Measurements from ENCODE around the gene CTNNA3.

- TF ChIP-seq, protein P1, sequence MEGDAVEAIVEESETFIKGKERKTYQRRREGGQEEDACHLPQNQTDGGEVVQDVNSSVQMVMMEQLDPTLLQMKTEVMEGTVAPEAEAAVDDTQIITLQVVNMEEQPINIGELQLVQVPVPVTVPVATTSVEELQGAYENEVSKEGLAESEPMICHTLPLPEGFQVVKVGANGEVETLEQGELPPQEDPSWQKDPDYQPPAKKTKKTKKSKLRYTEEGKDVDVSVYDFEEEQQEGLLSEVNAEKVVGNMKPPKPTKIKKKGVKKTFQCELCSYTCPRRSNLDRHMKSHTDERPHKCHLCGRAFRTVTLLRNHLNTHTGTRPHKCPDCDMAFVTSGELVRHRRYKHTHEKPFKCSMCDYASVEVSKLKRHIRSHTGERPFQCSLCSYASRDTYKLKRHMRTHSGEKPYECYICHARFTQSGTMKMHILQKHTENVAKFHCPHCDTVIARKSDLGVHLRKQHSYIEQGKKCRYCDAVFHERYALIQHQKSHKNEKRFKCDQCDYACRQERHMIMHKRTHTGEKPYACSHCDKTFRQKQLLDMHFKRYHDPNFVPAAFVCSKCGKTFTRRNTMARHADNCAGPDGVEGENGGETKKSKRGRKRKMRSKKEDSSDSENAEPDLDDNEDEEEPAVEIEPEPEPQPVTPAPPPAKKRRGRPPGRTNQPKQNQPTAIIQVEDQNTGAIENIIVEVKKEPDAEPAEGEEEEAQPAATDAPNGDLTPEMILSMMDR (IDR thresholded peaks at IDR 0.05), result peak; percentile 37 to 44 (median 39)
- TF ChIP-seq POLR2A (IDR thresholded peaks at IDR 0.05), result no peak
Measured at GRCh38 chr10:67666416-67667034, 29.5 kb downstream of the CTNNA3 start.

Data from uterus (tissue), 2 donors.